Neural progenitor cell (in vitro differentiated cells): ENCODE data around the gene EEF1AKMT3. TPM values are rescaled to one million over a fixed set of nuclear protein-coding genes. Genes with fewer than 3 reads are reported as not detected.

ENCODE experiments used
- DNase-seq: peaks from one replicate; pipeline ENCODE4 v3.0.0-alpha.2; 2016; ENCODE audit warnings: low spot score
- H2AFZ ChIP-seq: fragments of 200-600 bp; sonication (generic); replicated peaks from 2 replicates; pipeline ENCODE4 v1.6.1; 2016; ENCODE audit warnings: antibody characterized with exemption
- H3F3A ChIP-seq: fragments of 200-600 bp; sonication (generic); 2 replicates; pipeline ENCODE4 v1.6.1; 2016; ENCODE audit warnings: antibody characterized with exemption, low read depth
- H3K27ac ChIP-seq: fragments of 200-600 bp; sonication (generic); 2 replicates; pipeline ENCODE4 v1.5.1; 2016; ENCODE audit warnings: mild to moderate bottlenecking
- H3K27me3 ChIP-seq: fragments of 200-600 bp; sonication (generic); 2 replicates; pipeline ENCODE4 v1.6.1; 2016; ENCODE audit warnings: mild to moderate bottlenecking, moderate library complexity
- H3K36me3 ChIP-seq: fragments of 200-600 bp; sonication (generic); 2 replicates; pipeline ENCODE4 v1.5.1; 2016
- H3K4me1 ChIP-seq: fragments of 200-600 bp; sonication (generic); 2 replicates; pipeline ENCODE4 v1.6.1; 2016; ENCODE audit warnings: mixed run types
- H3K4me2 ChIP-seq: fragments of 200-600 bp; sonication (generic); 2 replicates; pipeline ENCODE4 v1.6.1; 2016
- H3K4me3 ChIP-seq: fragments of 200-600 bp; sonication (generic); 2 replicates; pipeline ENCODE4 v1.5.1; 2016
- H3K79me2 ChIP-seq: fragments of 200-600 bp; sonication (generic); 2 replicates; pipeline ENCODE4 v1.6.1; 2016; ENCODE audit warnings: low read depth
- H3K9ac ChIP-seq: fragments of 200-600 bp; sonication (generic); 2 replicates; pipeline ENCODE4 v1.6.1; 2016
- H3K9me3 ChIP-seq: fragments of 200-600 bp; sonication (generic); 2 replicates; pipeline ENCODE4 v1.5.1; 2016; ENCODE audit warnings: low read depth
- H4K20me1 ChIP-seq: fragments of 200-600 bp; sonication (generic); 2 replicates; pipeline ENCODE4 v1.6.1; 2016; ENCODE audit warnings: low read depth
- H3K27ac Mint-ChIP-seq: 3 replicates; pipeline ENCODE4 v1.8.0; 2021; ENCODE audit warnings: mixed read lengths
- H3K27me3 Mint-ChIP-seq: 2 replicates; pipeline ENCODE4 v1.8.0; 2022; ENCODE audit warnings: low read depth, mild to moderate bottlenecking, inconsistent platforms, moderate library complexity, mixed read lengths; ENCODE audit not compliant: insufficient read depth
- H3K36me3 Mint-ChIP-seq: 3 replicates; pipeline ENCODE4 v1.8.0; 2021; ENCODE audit warnings: mixed read lengths
- H3K4me1 Mint-ChIP-seq: 3 replicates; pipeline ENCODE4 v1.8.0; 2021; ENCODE audit warnings: mixed read lengths
- H3K4me3 Mint-ChIP-seq: 3 replicates; pipeline ENCODE4 v1.8.0; 2021; ENCODE audit warnings: mild to moderate bottlenecking, moderate library complexity, mixed read lengths
- H3K9me3 Mint-ChIP-seq: 3 replicates; pipeline ENCODE4 v1.8.0; 2020; ENCODE audit warnings: mixed read lengths
- EZH2 ChIP-seq: fragments of 200-600 bp; sonication (generic); IDR thresholded peaks from 2 replicates; pipeline ENCODE4 v1.6.1; 2017; ENCODE audit warnings: antibody characterized with exemption, mild to moderate bottlenecking, moderate library complexity
- EZH2phosphoT487 ChIP-seq: fragments of 200-600 bp; sonication (generic); IDR thresholded peaks from 2 replicates; pipeline ENCODE4 v1.6.1; 2017; ENCODE audit warnings: antibody characterized with exemption
- total RNA-seq: library from RNA; depleted of rRNA; stranded (reverse); fragments of >200 nt; gene quantifications from 2 replicates; pipeline ENCODE4 v1.2.3, GENCODE V29; 2015; ENCODE audit warnings: low replicate concordance
- TF ChIP-seq, protein P1 (sequence below): fragments of 200-600 bp; sonication (generic); IDR thresholded peaks from 2 replicates; pipeline ENCODE4 v1.5.1; 2017; ENCODE audit warnings: antibody characterized with exemption, mild to moderate bottlenecking

Gene EEF1AKMT3
- total RNA-seq, 1 donor from 2014 or later = 2.1 TPM

GRCh38 chr12:57765698-57766463 lies 6.5 kb upstream of the EEF1AKMT3 start:
- Histone ChIP-seq H4K20me1 (peaks cover 46% of the 10 kb centered on the region), H3K79me2 (peaks cover 2% of the 10 kb centered on the region), H3F3A (peaks cover 31% of the 10 kb centered on the region), H3K27ac (no peak overlapping the region), H3K4me3 (peak overlapping the region; percentile 44), H3K9me3 (no peaks in the 10 kb centered on the region), H3K9ac (no peak overlapping the region), H2AFZ (no peak overlapping the region), H3K36me3 (no peaks in the 10 kb centered on the region), H3K27me3 (peaks cover 62% of the 10 kb centered on the region), H3K4me2 (peak overlapping the region; percentile 79), H3K4me1 (peaks cover 24% of the 10 kb centered on the region)
- TF ChIP-seq EZH2 = peak; percentile 95
- TF ChIP-seq, protein P1, sequence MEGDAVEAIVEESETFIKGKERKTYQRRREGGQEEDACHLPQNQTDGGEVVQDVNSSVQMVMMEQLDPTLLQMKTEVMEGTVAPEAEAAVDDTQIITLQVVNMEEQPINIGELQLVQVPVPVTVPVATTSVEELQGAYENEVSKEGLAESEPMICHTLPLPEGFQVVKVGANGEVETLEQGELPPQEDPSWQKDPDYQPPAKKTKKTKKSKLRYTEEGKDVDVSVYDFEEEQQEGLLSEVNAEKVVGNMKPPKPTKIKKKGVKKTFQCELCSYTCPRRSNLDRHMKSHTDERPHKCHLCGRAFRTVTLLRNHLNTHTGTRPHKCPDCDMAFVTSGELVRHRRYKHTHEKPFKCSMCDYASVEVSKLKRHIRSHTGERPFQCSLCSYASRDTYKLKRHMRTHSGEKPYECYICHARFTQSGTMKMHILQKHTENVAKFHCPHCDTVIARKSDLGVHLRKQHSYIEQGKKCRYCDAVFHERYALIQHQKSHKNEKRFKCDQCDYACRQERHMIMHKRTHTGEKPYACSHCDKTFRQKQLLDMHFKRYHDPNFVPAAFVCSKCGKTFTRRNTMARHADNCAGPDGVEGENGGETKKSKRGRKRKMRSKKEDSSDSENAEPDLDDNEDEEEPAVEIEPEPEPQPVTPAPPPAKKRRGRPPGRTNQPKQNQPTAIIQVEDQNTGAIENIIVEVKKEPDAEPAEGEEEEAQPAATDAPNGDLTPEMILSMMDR = no peak
- peak; percentile 85 for TF ChIP-seq EZH2phosphoT487
- Mint-ChIP-seq H3K9me3 (peaks cover 2% of the 10 kb centered on the region), H3K36me3 (peaks cover 18% of the 10 kb centered on the region), H3K27me3 (peaks cover 52% of the 10 kb centered on the region), H3K27ac (no peak overlapping the region), H3K4me1 (peaks cover 19% of the 10 kb centered on the region), H3K4me3 (peak overlapping the region; percentile 76)
- DNase-seq = no peak

DNA sequence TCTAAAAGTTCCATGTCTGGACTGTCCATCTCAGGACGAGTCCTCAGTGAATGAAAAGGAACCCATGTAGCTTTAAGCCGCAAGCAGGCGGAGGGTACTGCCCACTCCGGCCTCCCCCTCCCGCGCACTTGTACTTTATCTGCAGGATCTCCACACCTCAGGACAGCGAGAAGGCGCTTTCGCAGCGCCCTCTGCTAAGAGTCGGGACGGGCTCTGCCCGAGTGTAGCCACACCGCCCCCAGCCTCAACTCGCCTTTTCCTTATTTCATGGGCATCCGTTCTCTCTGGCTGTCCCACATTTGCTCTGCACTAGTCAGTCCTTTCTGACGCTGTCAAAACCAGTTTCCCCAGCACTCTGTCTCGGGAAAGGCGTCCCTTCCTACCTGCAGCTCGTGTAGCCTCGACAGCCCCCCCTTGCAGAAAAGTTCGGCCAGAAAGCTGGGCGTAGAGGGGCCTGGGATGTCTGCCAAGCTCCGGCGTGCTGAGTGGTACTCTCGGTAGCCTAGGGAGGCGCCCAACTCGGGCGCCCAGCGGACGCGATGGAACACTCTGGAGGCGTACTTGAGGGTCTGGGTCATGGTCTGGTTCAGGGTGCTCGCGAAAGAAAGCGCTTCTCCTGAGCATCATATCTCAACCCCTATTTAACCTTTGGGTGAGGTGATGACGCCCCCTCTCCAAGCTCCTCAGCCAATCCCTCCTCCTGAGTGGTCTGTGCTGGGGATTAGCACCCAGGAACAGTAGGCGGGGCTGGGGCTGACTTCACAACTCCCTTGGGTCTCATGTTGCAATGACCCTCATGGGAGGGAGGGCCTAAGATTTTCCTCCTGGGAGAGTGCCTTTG lies 5.7 kb upstream of the EEF1AKMT3 start, which contains the start of gene CYP27B1:
Gene CYP27B1, minus strand, starts transcription at position 615 of the 841 bp plus-strand sequence. Its CDS starts 37 bp downstream, at position 578.
- Histone ChIP-seq H3K9ac (no peak within 1 kb of the TSS), H3K36me3 (no peaks in the 10 kb centered on the region), H3F3A (peaks cover 31% of the 10 kb centered on the region), H3K79me2 (peaks cover 8% of the 10 kb centered on the region), H3K4me1 (peaks cover 24% of the 10 kb centered on the region), H3K9me3 (no peaks in the 10 kb centered on the region), H3K4me2 (peak within 1 kb of the TSS; percentile 79), H3K27me3 (peaks cover 62% of the 10 kb centered on the region), H3K4me3 (peak within 1 kb of the TSS; percentile 44), H4K20me1 (peaks cover 38% of the 10 kb centered on the region), H3K27ac (no peak within 1 kb of the TSS), H2AFZ (no peak within 1 kb of the TSS)
- peak within 1 kb of the TSS; percentile 76 for H3K4me3 Mint-ChIP-seq
- H3K27me3 Mint-ChIP-seq = peaks cover 52% of the 10 kb centered on the region
- peak; percentile 79 for DNase-seq
- H3K36me3 Mint-ChIP-seq = peaks cover 18% of the 10 kb centered on the region
- TF ChIP-seq EZH2phosphoT487 (no peak), EZH2 (no peak)
- TF ChIP-seq, protein P1 = no peak
- H3K4me1 Mint-ChIP-seq = peaks cover 26% of the 10 kb centered on the region
- peaks cover 4% of the 10 kb centered on the region for H3K9me3 Mint-ChIP-seq
- no peak within 1 kb of the TSS for H3K27ac Mint-ChIP-seq

DNA sequence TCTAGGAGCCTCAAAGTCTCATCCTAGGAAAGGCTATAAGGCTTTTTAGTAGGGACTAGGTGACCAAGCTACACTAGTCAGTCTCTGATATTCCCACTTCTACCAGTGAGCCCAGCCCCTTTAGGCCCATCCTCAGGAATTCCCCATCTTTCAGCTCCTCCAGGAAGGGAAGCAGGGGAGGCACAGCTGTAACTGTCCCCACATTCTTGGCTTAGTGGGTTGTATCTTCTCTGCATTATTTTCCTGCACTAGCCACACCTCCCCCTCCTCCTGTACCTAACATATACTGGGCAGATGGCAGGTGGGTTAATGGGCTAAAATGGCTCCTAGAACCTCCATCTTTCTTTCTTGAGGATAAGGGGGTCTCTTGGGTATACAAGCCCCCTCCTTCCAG lies 5.1 kb upstream of the EEF1AKMT3 start:
- Histone ChIP-seq H2AFZ (no peak overlapping the region), H3K9me3 (no peaks in the 10 kb centered on the region), H3K4me3 (peak overlapping the region; percentile 13), H3K4me1 (peaks cover 24% of the 10 kb centered on the region), H3K36me3 (no peaks in the 10 kb centered on the region), H3K27me3 (peaks cover 56% of the 10 kb centered on the region), H3K9ac (no peak overlapping the region), H3K79me2 (peaks cover 8% of the 10 kb centered on the region), H4K20me1 (peaks cover 32% of the 10 kb centered on the region), H3K4me2 (peak overlapping the region; percentile 79), H3K27ac (no peak overlapping the region), H3F3A (peaks cover 37% of the 10 kb centered on the region)
- H3K4me3 Mint-ChIP-seq = no peak overlapping the region
- peaks cover 4% of the 10 kb centered on the region for H3K9me3 Mint-ChIP-seq
- H3K4me1 Mint-ChIP-seq = peaks cover 28% of the 10 kb centered on the region
- TF ChIP-seq, protein P1 = no peak
- no peak for TF ChIP-seq EZH2phosphoT487
- TF ChIP-seq EZH2 = no peak
- DNase-seq = no peak
- no peak overlapping the region for H3K27ac Mint-ChIP-seq
- peaks cover 18% of the 10 kb centered on the region for H3K36me3 Mint-ChIP-seq
- peaks cover 47% of the 10 kb centered on the region for H3K27me3 Mint-ChIP-seq
